AML-193 (cell line): ENCODE measurements around the gene COL3A1.

Source experiments
- DNase-seq, 2 experiments: peaks; one replicate each; lab custom pipeline; 2025; lab: John Stamatoyannopoulos, UW

The COL3A1 gene

DNA sequence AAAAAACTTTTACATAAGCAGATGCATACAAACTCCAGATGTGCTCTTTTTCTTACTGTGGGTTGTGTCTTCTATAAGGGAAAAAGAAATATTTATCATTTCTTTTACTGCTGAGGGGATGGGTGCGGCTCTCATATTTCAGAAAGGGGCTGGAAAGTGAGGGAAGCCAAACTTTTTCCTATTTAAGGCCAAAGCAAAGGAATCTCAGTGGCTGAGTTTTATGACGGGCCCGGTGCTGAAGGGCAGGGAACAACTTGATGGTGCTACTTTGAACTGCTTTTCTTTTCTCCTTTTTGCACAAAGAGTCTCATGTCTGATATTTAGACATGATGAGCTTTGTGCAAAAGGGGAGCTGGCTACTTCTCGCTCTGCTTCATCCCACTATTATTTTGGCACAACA lies at the start of gene COL3A1:
COL3A1 (plus strand) TSS at position 210 of the 400 bp plus-strand sequence; CDS start at position 327, 117 bp downstream.
- no peak for DNase-seq

DNA sequence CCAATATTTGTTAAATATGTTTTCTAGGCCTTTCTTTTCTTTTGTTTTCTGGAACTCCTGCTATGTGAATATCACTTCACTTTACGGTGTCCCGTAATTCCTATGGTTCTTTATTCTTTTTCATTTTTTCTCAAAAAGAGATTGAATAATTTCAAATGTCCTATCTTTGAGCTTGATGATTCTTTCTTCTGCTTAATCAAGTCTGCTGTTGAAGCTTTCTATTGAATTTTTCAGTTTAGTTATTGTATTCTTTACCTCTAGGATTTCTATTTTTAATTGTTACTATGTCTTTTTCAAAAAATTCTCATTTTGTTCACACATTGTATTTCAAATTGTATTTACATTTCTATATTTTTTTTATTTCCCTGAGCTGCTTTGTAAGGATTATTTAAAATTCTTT lies 45.5 kb upstream of the COL3A1 start:
- no peak for DNase-seq

DNA sequence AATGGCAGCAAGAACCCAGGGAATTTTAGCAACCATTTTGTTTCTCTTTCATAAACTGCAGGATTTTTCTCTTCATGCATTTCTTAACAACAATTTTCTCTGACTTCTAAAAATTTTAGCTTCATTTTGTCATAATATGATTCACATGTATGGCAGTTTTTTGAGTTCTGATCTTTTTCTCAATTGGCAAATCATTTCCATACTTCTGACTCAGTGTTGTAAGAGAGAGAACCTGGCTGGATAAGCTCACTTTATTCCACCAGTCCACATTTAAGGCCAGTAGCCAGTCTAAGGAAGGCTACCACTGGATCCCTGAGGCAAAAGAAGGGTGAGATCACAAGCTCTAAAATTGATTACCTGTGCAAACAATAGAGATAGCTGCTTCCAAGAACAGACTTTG lies 42.8 kb upstream of the COL3A1 start:
- DNase-seq = no peak

DNA sequence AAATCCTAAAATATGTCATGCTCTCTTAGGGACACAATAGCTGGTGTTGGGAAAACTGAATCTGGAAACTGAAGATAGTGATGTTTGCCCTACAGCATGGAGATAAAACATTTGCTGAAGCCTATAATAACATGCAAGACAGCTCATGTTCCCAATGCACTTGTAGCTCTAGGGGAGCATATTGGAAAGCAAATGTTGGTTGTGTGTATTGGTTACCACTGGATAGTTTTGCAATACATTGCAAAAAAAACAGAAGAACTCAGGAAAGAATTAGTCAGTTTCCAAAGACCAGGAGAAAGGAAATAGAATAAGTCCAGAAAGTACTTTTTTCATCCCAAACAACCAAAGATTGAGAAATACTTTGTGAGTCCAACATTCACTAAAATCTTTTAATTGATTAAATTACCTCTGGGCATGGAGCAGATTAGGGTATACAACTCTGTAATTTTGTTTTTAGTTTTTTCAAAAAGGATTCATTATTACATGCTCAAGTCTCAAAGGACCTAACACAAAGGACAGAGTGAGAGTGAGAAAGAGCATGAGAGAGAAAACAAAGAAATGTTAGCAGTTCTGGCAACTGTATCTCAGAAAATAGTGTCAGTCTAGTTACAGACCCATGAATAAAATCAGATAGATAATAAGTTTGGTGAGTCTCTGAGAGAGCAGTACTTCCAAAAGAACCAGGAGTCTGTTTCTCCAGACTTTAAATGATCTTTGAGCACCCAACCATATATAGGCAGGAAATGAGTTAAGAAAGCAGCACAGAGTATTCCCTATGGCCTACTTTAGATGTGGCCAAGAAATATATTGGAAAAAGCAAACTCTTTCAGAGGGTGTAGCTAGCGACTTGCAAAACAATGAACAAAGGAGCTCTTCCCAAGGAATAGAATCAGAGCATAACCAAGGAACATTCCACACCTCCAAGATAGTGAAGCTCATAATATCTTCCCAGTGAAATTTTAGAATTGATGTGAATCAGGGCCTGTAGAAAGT lies 36.6 kb upstream of the COL3A1 start:
- DNase-seq = no peak

DNA sequence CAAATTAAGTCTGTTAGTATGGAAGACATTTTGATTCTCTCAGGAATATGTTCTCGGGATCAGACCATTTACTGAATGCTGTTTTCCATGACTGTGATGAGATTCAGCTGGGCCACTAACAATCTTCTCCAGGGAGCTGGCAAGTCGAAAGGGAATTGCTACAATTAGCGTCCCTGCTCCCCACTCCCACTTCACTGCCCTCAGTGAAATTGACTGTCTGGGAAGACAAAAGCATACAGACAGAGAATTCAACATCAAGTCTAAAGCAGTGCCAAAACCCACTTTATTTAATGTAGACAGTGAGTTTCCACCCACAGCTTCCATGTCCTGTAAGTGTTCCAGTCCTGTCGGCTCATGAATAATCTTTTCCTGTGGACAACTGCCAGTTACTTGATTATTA lies 34.0 kb upstream of the COL3A1 start:
- no peak for DNase-seq

DNA sequence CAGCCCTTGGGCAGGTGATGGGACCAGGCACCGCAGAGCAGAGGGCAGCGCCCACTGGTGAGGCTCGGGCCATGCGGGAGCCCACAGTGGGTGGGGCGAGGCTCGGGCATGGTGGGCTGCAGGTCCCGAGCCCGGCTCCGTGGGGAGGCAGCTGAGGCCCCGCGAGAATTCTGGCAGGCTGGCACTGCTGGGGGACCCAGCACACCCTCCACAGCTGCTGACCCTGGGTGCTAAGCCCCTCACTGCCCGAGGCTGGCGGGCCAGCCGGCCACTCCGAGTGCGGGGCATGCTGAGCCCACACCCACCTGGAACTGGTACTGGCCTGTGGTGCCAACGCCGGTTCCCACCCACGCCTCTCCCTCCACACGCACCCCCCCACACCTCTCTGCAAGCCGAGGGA lies 29.7 kb upstream of the COL3A1 start:
- DNase-seq = no peak

DNA sequence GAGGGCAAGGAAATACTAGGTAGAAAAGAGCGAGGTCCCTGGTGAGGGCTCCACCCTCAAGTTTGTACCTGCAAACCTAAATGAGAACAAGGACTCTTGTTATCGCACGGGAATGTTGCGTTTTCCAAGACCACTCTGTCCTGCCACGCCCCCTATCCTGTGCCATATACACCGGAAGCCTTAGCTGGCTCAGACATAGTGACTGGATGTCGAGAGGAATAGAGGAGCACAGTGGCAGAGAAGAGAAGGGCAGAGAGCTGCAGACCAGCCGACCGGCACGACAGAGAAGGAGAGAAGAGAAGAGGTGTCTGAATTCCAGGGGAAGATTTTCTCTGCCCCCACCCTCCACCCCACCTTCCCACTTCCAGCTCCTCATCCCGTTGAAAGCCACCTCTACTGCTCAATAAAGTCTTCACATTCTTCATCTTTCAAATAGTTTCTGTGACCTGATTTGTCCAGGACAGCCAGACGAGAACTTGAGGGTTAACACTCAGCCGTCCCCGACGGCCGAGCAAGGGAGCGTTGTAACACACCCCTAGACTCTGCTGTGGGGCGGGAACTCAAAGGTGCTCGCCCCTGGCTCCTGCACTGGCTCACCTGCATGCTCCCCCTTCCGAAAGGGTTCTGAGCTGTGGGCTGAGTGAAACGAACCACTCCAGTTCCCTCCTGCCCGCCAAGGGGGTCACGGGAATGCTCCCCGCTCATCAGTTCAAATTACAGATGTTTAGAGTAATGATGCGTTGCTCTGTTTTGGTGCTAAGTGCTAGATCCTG lies 24.9 kb upstream of the COL3A1 start:
- no peak for DNase-seq

DNA sequence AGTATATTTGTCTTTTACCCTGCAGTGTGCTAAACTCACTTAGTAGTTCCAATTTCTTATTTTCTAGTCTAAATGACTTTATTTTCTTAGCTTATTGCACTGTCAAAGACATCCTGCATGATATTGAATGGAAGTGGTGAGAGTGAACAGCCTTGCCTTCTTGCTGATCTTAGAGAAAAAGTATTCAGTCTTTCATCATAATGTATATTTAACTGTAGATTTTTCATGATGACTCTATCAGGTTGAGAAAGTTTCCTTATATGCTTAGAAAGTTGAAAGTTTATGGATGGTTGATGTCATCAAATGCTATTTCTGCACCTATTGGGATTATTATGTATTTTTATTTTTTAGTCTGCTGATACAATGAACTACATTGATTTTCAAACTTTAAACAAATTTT lies 21.3 kb upstream of the COL3A1 start:
- DNase-seq = no peak

DNA sequence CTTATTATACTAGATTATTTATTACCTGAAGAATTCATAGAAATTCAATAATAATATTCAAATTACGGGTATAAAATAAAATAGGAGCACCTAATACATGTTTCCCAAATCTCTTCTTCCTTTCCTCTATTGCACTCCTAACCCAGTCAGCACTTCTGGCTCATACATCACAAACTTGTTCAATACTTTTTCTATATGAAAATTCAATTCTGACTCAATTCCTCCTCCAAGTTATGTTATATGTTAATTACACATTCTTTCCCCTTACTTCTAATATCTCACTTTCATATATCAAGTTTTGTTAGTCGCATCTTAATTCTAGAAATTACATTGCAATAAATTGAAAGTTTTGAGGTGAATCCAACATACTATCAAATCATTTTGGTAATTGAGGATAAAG lies 17.9 kb upstream of the COL3A1 start:
- DNase-seq = no peak

DNA sequence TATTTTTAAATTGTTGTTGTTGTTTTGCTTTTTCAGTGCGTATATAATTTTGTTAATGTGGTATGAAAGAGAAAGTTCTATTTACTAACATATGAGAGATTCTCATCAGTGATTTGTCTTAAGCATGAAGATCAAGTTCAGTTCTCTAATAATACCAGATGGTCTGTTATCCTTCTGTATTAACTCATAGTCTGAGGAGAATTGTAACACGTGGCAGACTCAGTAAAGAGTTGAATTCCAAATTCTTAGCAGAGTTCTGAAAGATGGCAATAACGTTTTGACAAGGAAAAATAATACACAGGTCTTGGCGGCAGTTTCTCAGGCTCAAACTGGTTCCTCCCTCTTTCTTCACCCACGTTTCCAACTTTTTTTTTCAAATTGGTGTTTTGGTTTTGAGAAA lies 17.2 kb upstream of the COL3A1 start:
- DNase-seq = no peak

DNA sequence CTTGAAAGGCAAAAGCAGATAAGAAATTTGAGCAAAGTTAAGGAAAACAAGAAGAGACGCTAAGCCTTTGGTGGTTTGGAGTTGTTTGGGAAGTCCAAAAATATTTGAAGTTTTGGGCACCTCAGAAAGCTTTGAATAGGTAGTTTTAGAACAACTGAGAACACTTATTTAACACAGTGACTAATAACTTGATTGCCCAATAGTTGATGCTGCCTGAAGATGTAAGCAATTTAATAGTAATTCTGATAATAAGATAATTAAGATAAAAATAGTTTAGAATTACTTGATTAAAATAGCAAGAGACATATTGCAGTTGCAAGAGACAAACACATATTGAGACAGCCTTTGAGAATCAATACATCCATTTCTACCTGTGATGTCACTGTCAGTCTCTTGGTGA lies 16.5 kb upstream of the COL3A1 start:
- no peak for DNase-seq

DNA sequence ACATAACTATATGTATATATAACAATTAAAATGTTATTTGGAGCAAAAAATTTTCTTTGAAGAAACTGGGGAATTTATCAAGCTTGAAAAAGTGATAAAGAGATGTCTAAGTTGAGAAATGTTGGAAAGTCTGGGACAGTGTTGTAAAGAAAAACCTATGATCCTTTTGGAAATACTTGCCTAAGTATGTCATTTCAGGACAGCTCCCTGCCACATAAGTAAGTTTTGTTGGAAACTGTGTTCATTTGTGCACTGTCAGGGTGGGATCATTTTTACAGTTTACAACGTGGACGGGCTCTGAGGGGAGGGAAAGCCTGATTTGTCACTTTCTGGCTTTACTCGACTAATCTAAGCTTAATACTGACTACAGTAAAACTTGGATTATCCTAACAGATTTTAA lies 10.4 kb upstream of the COL3A1 start:
- no peak for DNase-seq

DNA sequence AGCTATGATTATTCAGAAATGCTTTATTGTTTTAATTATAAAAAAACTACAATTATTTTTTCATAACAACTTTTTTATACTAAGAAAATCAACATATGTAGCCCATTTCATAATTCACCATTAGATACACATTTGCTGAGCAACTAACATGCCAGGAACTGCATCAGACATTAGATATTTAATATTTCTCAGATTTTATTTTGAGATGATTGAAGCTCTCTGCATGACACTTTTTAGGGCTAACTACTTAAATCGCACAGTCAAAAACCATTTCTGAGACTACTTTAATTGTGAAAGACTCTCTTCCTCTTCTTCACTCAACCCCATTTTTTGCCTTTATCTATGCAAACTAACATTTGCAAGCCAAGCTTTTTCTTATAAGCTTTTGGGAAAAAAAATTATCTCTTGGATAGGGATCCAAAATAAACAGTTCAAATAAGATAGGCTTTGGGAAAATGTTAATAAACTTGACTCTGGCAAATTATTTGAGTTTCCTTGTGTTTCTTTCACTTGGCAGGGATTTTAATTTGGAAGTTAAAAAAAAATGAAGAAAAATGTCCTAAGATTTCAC lies 9.1 kb upstream of the COL3A1 start:
- no peak for DNase-seq

DNA sequence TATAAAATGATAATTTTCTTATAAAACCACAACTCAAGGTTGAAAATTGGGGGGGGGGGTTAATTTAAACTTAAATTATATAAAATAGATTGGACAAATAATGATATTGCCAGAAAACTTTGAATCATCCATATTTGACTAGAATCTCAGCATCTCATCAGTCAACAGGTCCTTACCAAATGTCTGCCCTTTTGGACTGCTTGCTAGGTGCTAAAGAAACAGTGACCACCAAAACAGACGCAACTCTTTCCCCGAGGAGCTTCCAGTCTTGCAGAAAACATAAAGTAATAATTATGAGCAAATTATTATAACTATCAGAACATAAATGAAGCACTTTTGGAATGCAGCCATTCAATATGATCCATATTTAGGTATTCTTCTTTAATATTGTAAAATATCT lies 8.6 kb upstream of the COL3A1 start:
- no peak for DNase-seq

DNA sequence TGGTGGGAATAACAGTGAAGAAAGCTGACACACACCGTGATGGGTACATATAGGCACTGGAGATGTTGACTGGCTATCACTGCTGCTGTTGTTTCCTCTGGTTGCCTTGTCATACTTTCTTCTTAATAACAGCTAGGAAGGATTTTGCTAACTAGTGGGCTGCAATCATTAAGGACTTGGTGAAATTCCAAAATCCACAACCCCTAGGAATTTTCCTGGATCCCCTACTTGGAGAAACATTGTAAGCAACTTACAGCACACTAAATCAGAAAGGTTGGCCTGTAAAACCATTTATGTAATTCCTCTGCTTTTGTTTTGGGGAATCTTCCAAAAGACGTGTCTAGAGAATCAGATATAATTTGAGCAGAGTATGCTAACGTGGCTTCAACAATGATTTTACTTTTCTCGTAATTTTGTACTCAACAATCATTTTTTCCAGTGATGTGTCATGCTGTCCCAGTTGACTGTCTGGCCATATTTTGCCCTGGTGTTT lies 8.0 kb upstream of the COL3A1 start:
- no peak for DNase-seq

DNA sequence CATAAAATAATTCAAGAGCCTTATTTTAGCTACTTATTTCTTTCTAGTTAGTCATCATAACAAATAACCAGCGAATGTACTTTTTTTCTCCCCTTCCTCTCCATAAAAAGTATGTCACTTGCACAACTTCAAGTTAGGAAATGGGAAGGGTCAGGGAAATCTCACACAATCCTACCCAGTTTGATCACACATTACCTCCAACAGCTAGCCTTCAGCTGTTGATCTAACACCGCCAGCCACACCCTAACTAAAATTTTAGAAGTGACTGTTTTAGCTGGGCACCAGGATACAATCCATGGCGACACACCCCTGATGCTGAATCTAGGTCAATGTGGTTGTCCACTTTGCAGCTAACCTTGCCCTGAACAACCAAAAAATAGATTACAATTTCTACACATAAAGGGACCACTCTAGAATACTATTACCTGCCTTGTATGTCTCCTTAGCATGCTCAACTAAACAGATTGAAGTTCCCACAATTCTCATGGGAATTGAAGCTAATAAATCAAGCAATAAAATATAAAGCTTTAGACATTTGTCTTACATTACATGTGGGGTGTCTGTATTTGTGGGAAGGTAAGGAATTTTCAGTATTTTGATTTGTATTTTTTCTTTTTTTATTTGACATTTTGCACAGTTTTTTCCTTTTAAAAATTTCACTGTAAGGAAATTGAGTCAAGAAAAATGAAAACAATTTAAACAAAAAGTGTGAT lies 7.3 kb upstream of the COL3A1 start:
- no peak for DNase-seq

DNA sequence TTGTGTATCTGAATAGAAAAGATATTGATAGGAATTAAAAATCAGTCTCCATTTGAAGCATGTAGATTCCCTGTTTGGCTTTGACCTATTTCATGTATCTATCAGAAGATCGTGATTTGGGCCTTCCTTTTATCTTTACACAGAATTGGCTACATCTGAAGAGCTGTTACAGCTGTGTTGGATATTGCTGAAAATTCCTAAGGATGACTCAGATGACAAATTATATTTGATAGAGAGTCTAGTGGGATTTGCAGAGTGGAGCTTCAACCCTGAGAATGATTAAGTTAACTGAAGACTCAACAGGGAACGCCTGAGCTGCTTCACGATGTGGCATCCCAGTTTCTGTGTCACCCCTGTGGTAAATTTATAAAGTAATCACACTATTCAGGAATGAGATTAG lies 4.9 kb upstream of the COL3A1 start:
- DNase-seq = no peak

DNA sequence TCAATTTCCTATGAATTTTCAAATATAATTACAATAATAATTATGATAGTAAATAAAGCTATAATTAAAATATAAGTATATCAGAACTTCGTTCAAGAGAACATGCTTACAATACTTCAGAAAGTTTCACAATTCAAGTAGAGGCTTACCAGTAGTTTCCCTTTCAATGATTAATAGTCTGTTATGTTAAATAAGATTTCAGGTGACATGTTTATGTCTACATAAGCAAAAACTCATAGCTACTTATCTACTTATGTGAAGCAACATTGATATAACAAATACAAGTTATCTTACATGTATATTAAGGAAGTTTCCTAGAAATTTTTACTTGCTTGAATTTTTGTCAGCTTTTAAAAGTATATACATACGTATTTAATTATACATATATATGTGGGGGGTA lies 4.5 kb upstream of the COL3A1 start:
- DNase-seq = no peak

DNA sequence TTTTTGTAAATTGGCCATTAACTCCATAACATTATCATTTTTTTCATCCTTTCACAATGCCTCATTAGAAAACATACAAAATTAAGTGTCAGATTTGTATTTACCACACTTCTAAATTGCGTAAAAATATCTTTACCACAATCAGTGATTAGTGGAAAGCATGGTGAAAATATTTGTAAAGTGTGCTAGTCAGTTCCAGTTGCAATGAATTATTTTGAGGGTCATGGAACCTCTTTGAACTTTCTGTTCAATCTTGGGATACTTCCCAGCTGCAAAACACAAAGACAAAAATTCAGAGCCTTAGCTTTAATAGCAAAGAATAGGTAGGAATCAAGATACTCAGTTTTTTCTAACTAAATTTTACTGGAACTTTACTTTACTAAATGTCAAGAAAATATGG lies 4.0 kb upstream of the COL3A1 start:
- no peak for DNase-seq

DNA sequence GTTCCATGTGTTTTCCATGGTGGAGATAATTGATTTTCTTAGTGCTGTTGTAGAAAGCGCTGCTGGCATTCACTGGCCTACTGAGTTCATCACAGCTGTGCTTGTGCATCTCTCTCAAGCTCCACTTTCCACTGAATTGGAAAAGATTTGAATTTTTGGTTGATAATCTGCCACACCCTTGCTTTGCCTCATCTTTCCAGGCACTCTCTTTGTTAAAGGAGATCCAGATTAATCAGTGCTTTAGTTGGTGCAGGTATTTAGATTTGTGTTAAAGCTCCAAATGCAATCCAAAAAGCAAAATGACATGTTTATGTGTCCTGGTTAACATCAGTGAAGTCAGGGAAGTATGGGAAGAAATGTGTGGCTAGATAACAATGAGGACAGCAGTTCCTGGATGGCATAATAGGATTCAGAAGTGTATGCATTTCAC lies 2.7 kb upstream of the COL3A1 start:
- no peak for DNase-seq

DNA sequence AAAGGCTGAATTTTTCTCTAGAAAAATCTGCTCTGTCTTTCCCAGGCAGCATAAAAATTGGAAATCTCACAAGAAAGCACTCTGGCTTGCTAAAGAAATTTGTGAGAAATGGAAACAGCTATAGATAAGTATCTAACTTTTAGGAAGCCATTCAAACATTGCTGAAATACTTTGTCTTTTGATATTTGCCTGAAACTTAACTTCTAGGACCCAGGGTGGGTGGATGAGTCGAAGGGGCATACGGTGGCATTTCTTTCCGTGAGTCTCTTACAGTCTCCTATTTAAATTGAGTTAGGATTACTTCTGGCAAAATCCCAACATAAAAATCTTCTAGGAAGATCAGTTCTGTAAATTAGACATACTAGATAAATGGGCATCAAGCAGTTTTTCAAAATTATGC lies 532 bp upstream of the COL3A1 start:
- no peak for DNase-seq

DNA sequence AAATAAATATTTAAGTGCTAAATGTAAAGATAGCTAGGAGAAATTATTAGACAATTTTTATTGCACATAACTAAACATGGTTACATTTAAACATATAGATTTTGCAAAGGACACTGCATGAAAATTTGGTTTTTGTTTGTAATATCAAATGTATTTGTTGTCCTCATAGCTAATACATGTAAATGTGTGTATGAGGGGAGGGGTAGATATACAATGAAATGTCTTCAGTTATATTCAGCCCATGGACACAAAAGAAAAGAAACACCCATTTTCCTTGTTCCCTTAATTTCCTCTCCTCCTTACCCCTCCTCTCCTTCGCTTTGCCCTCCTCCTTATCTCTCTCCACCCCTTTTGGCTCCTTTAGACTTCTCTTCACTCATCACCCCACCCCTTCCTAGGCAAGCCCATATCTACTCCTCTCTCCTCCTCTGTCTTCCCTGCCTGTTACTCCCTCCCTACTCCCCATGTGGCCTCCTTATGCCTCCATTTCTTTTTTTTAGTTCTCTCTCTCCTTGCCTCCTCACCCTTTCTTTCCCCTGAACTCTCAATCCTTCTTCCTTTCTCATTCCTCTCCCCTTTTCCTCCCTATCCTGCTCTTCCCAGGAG lies 1.4 kb downstream of the COL3A1 start:
- DNase-seq = no peak
